ENCODE measurements around the gene MAPK6. TPM values are rescaled to one million over a fixed set of nuclear protein-coding genes. Genes with fewer than 3 reads are reported as not detected.
A peak's percentile ranks its signal among the peaks of the same experiment; 100 is the strongest.
"Not testable (repeated sequence)": the region's sequence is repeated elsewhere in the genome, so short reads cannot be mapped to it uniquely, and the experiment has no call there.

The MAPK6 gene
- total RNA-seq, 2 experiments from 2014 or later = 39.9 to 40.8 TPM

GRCh38 chr15:51992953-51993352, 26.1 kb upstream of the MAPK6 start:
- Mint-ChIP-seq H3K27me3 (no peaks in the 10 kb centered on the region), H3K4me3 (no peak overlapping the region), H3K4me1 (ENCODE audit: low read depth) (no peaks in the 10 kb centered on the region), H3K36me3 (no peaks in the 10 kb centered on the region), H3K27ac (no peak overlapping the region), H3K9me3 (no peaks in the 10 kb centered on the region)
- intact Hi-C loops (cut with micrococcal nuclease) = no loop called here
- POLR2A ChIA-PET = no interaction called here
- no peak for DNase-seq
- CTCF ChIA-PET = interaction anchor here (2.0 kb wide), 1 partner anchor 86 kb away, joined by 7 read pairs; no protein-coding TSS in a partner anchor

- H3K4me3 Mint-ChIP-seq = no peak overlapping the region
- intact Hi-C loops (cut with micrococcal nuclease) = no loop called here
- peaks cover 38% of the 10 kb centered on the region for H3K4me1 Mint-ChIP-seq (ENCODE audit: low read depth)
- no peak overlapping the region for H3K27ac Mint-ChIP-seq
- H3K9me3 Mint-ChIP-seq = no peaks in the 10 kb centered on the region
- no peaks in the 10 kb centered on the region for H3K36me3 Mint-ChIP-seq
- no peaks in the 10 kb centered on the region for H3K27me3 Mint-ChIP-seq
- ChIA-PET POLR2A (no interaction called here), CTCF (interaction anchor here (1.1 kb wide), 1 partner anchor 76 kb away, joined by 3 read pairs; no protein-coding TSS in a partner anchor)
- no peak for DNase-seq
Observed at GRCh38 chr15:52002351-52002750, 16.7 kb upstream of the MAPK6 start.

- CTCF ChIA-PET = interaction anchor here (1.0 kb wide), 1 partner anchor 75 kb away, joined by 3 read pairs; no protein-coding TSS in a partner anchor
- POLR2A ChIA-PET = not testable (repeated sequence)
- intact Hi-C loops (cut with micrococcal nuclease) = loop anchor here (1.0 kb wide), 1 partner anchor 10 kb away; no protein-coding TSS in a partner anchor
Observed at GRCh38 chr15:52003089-52003488, 15.9 kb upstream of the MAPK6 start.

DNA sequence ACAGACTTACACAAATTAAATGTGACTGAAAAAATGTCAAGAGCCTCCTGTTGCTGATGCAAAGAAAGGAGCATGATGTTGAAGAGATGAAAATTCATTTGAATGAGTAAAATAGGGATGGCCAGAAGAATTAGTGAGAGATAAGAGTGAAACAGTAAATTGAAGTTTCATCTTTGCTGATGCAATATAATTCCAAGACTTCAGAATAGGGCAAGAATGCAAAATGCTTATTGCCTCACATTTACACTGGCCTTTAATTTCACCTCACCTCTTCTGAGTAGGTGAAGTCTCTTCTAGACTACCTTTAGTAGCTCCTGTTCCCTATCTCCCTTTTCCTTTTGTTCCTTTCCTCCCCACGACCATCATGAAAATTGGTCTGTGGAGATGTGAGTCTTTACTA, 15.3 kb upstream of the MAPK6 start:
- peaks cover 48% of the 10 kb centered on the region for H3K4me1 Mint-ChIP-seq (ENCODE audit: low read depth)

More at GRCh38 chr15:52003089-52003488, 15.9 kb upstream of the MAPK6 start:
- not testable (repeated sequence) for H3K9me3 Mint-ChIP-seq, H3K27me3 Mint-ChIP-seq, H3K36me3 Mint-ChIP-seq, H3K27ac Mint-ChIP-seq, H3K4me3 Mint-ChIP-seq, DNase-seq
- H3K4me1 Mint-ChIP-seq (ENCODE audit: low read depth) = peaks cover 42% of the 10 kb centered on the region

DNA sequence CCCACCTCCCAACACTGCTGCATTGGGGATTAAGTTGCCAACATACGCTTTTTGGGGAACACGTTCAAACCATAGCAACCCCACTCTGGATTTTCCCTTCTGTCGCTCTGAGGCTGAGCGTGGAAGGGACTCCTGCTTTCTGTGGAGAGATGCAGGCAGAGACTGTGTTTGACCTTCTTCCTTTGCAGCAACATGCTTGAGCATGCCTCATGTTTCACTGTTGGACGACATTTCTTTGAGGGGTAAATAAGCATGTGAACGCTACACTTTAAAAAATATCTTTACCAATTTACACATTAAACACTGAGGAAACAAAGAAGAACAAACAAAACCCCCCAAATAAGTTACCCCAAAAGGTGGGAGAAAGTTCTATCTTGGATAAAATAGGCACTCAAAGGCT, 14.2 kb upstream of the MAPK6 start:
- ChIA-PET CTCF (no interaction called here), POLR2A (no interaction called here)
- Mint-ChIP-seq H3K27ac (no peak overlapping the region), H3K27me3 (no peaks in the 10 kb centered on the region), H3K36me3 (no peaks in the 10 kb centered on the region), H3K9me3 (no peaks in the 10 kb centered on the region), H3K4me3 (no peak overlapping the region), H3K4me1 (ENCODE audit: low read depth) (peaks cover 55% of the 10 kb centered on the region)
- intact Hi-C loops (cut with micrococcal nuclease) = no loop called here
- DNase-seq = no peak

More for the DNA sequence above, 15.3 kb upstream of the MAPK6 start:
- Mint-ChIP-seq H3K9me3 (no peaks in the 10 kb centered on the region), H3K36me3 (no peaks in the 10 kb centered on the region), H3K27me3 (no peaks in the 10 kb centered on the region), H3K27ac (no peak overlapping the region), H3K4me3 (no peak overlapping the region)
- ChIA-PET POLR2A (interaction anchor here (0.6 kb wide), 1 partner anchor 586 kb away, joined by 3 read pairs; no protein-coding TSS in a partner anchor), CTCF (interaction anchor here (1.0 kb wide), 1 partner anchor 74 kb away, joined by 3 read pairs; no protein-coding TSS in a partner anchor)
- DNase-seq = no peak
- intact Hi-C loops (cut with micrococcal nuclease) = loop anchor here (1.0 kb wide), 1 partner anchor 10 kb away; no protein-coding TSS in a partner anchor

DNA sequence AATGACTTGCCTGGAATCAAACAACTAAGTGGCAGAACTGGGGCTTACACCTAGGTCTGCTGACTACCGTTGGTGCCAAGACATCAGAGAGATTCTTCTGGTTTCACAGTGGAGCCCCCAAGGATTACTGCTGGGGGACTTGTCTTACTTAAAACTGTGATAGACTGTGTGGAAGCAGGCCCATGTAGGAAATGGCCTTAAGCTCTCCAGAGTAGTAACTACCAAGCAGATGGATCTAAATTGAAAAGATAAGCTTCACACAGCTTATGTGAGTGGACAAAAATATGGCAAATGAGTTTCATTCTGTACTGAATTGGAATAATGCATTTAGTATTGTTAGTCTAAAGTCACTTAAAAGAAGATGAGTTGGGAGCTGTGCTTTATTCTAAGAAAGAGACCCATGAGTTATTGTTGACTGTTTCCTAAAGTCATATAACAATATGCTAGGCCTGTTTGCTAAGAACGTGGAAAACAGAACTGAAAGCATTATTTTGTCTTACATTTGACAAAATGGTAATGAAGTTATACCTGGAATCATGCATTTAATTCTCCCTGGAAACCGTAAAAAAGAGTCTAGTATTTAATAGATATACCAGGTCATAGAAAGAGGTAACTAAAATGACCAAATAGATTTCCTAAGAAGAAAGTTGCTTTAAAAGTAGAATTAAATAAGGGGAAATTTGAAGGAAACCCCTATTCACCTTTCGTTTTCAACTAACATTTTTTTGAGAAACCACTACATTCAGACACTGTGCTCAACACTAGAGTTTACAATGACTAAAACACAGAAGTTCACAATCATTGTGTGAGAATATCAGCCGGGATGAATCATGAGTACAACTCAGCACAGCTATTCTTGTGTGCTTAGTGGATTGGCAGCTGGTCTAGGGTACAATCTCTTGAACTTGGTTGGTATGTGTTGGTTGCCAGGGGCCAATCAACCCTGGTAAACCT, 13.0 kb upstream of the MAPK6 start:
- Mint-ChIP-seq H3K4me3 (no peak overlapping the region), H3K9me3 (no peaks in the 10 kb centered on the region), H3K27me3 (no peaks in the 10 kb centered on the region), H3K4me1 (ENCODE audit: low read depth) (peaks cover 63% of the 10 kb centered on the region), H3K27ac (peak overlapping the region; percentile 69), H3K36me3 (no peaks in the 10 kb centered on the region)
- CTCF ChIA-PET = interaction anchor here (1.5 to 2.6 kb wide), 2 partner anchors 13 to 34 kb away, joined by 7 to 18 read pairs; partner anchors contain the start of genes LEO1 and MAPK6
- intact Hi-C loops (cut with micrococcal nuclease) = loop anchor here (1.0 kb wide), 2 partner anchors 15 to 24 kb away; no protein-coding TSS in a partner anchor
- POLR2A ChIA-PET = interaction anchor here (1.0 to 3.3 kb wide), 6 partner anchors 14 to 554 kb away, joined by 3 to 32 read pairs (median 4); partner anchors contain the start of genes LEO1 and MAPK6
- DNase-seq = peak; percentile 60

- Mint-ChIP-seq H3K27me3 (no peaks in the 10 kb centered on the region), H3K4me1 (ENCODE audit: low read depth) (peaks cover 71% of the 10 kb centered on the region), H3K36me3 (no peaks in the 10 kb centered on the region), H3K4me3 (no peak overlapping the region), H3K9me3 (no peaks in the 10 kb centered on the region), H3K27ac (peak overlapping the region; percentile 69)
- ChIA-PET POLR2A (interaction anchor here (0.6 to 3.3 kb wide), 7 partner anchors 13 to 553 kb away, joined by 3 to 32 read pairs (median 5); partner anchors contain the start of genes LEO1 and MAPK6), CTCF (interaction anchor here (0.6 to 2.6 kb wide), 4 partner anchors 13 to 73 kb away, joined by 3 to 18 read pairs (median 6); partner anchors contain the start of genes LEO1 and MAPK6)
- DNase-seq = no peak
- intact Hi-C loops (cut with micrococcal nuclease) = loop anchor here (1.0 kb wide), 2 partner anchors 14 to 25 kb away; no protein-coding TSS in a partner anchor
Observed at GRCh38 chr15:52006702-52007340, 12.2 kb upstream of the MAPK6 start.

GRCh38 chr15:52008359-52008697, 10.7 kb upstream of the MAPK6 start:
- intact Hi-C loops (cut with micrococcal nuclease) = no loop called here
- no peak overlapping the region for H3K4me3 Mint-ChIP-seq
- DNase-seq = no peak
- CTCF ChIA-PET = interaction anchor here (0.7 to 2.0 kb wide), 2 partner anchors 70 to 92 kb away, joined by 4 to 5 read pairs; no protein-coding TSS in a partner anchor
- no peaks in the 10 kb centered on the region for H3K36me3 Mint-ChIP-seq
- H3K27me3 Mint-ChIP-seq = no peaks in the 10 kb centered on the region
- no peaks in the 10 kb centered on the region for H3K9me3 Mint-ChIP-seq
- H3K27ac Mint-ChIP-seq = peak overlapping the region; percentile 42
- peaks cover 79% of the 10 kb centered on the region for H3K4me1 Mint-ChIP-seq (ENCODE audit: low read depth)
- POLR2A ChIA-PET = interaction anchor here (1.0 to 3.3 kb wide), 2 partner anchors 11 to 37 kb away, joined by 3 to 32 read pairs; partner anchors contain the start of gene MAPK6

GRCh38 chr15:52008698-52009434, 10.2 kb upstream of the MAPK6 start:
- no peaks in the 10 kb centered on the region for H3K36me3 Mint-ChIP-seq
- no peak for DNase-seq
- intact Hi-C loops (cut with micrococcal nuclease) = no loop called here
- H3K4me3 Mint-ChIP-seq = no peak overlapping the region
- no peaks in the 10 kb centered on the region for H3K9me3 Mint-ChIP-seq
- H3K4me1 Mint-ChIP-seq (ENCODE audit: low read depth) = peaks cover 79% of the 10 kb centered on the region
- H3K27me3 Mint-ChIP-seq = no peaks in the 10 kb centered on the region
- ChIA-PET POLR2A (interaction anchor here (1.0 to 3.3 kb wide), 3 partner anchors 11 to 37 kb away, joined by 3 to 32 read pairs (median 5); partner anchors contain the start of gene MAPK6), CTCF (interaction anchor here (2.0 kb wide), 1 partner anchor 70 kb away, joined by 5 read pairs; no protein-coding TSS in a partner anchor)
- peak overlapping the region; percentile 16 for H3K27ac Mint-ChIP-seq

DNA sequence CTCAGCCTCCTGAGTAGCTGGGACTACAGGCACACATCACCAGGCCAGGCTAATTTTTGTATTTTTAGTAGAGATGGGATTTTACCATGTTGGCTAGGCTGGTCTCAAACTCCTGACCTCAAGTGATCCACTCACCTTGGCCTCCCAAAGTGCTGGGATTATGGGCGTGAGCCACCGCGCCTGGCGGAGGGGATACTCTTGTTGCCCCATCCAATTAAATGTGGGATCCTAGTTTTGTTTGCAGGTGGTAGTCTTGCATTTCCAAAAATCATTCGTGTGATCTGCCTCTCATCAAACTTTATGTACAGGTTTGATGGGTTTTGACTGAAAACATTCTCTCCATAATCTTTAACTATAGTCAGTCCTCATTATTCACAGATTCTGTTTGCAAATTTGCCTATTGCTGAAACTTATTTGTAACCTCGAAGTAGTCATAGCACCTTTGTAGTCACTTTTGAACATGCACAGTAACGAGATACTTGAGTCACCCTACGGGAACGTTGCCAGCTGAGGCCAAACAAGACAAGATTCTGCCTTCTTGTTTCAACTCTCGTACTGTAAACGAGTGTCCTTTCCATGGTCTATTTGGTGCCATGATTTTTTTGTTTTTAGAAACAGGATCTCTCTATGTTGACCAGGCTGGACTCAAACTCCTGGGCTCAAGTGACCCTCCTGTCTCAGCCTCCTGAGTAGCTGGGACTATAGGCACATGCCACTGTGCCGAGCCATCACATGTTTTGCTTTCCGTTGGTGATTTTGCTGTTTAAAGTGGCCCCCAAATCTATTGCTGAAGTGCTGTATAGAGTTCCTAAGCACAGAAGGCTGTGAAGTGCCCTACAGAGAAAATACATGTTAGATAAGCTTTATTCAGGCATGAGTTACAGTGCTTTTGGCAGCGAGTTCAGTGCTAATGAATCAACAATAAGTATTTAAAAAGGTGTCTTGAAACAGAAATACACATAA, 8.1 kb upstream of the MAPK6 start:
- peaks cover 68% of the 10 kb centered on the region for H3K4me1 Mint-ChIP-seq (ENCODE audit: low read depth)
- no peaks in the 10 kb centered on the region for H3K36me3 Mint-ChIP-seq
- H3K27ac Mint-ChIP-seq = peak overlapping the region; percentile 61
- intact Hi-C loops (cut with micrococcal nuclease) = loop anchor here (5.0 to 10.0 kb wide), 6 partner anchors 186 to 666 kb away; partner anchors contain the start of genes ATOSA, LYSMD2 and TMOD3
- ChIA-PET POLR2A (interaction anchor here (1.4 kb wide), 1 partner anchor 9 kb away, joined by 3 read pairs; no protein-coding TSS in a partner anchor), CTCF (no interaction called here)
- no peaks in the 10 kb centered on the region for H3K9me3 Mint-ChIP-seq
- H3K4me3 Mint-ChIP-seq = no peak overlapping the region
- no peaks in the 10 kb centered on the region for H3K27me3 Mint-ChIP-seq
- DNase-seq = peak; percentile 89
